Smooth muscle cell (in vitro differentiated cells): Measurements from ENCODE around the gene CLPX. TPM values are rescaled to one million over a fixed set of nuclear protein-coding genes. Genes with fewer than 3 reads are reported as not detected.
"Not testable (repeated sequence)": the region's sequence is repeated elsewhere in the genome, so short reads cannot be mapped to it uniquely, and the experiment has no call there.

Experiments
- DNase-seq: peaks from one replicate; lab custom pipeline; 2025; ENCODE audit not compliant: unreplicated experiment; lab: John Stamatoyannopoulos, UW
- H2AFZ ChIP-seq: fragments of 200-600 bp; sonication (generic); 2 replicates; pipeline ENCODE4 v1.6.0; 2016; ENCODE audit warnings: antibody characterized with exemption, low read depth, mild to moderate bottlenecking
- H3F3A ChIP-seq: fragments of 200-600 bp; sonication (generic); 2 replicates; pipeline ENCODE4 v1.6.0; 2017; ENCODE audit warnings: antibody characterized with exemption, low read depth
- H3K27ac ChIP-seq: fragments of 200-600 bp; sonication (generic); 2 replicates; pipeline ENCODE4 v1.5.1; 2016; ENCODE audit warnings: low read depth, mild to moderate bottlenecking
- H3K27me3 ChIP-seq: fragments of 200-600 bp; sonication (generic); 2 replicates; pipeline ENCODE4 v1.6.1; 2016; ENCODE audit warnings: low read depth, mild to moderate bottlenecking
- H3K36me3 ChIP-seq: fragments of 200-600 bp; sonication (generic); 2 replicates; pipeline ENCODE4 v1.5.1; 2016; ENCODE audit warnings: low read depth
- H3K4me1 ChIP-seq: fragments of 200-600 bp; sonication (generic); 2 replicates; pipeline ENCODE4 v1.5.1; 2016; ENCODE audit warnings: low read depth
- H3K4me2 ChIP-seq: fragments of 200-600 bp; sonication (generic); 2 replicates; pipeline ENCODE4 v1.6.0; 2016; ENCODE audit warnings: mild to moderate bottlenecking
- H3K4me3 ChIP-seq: fragments of 200-600 bp; sonication (generic); 2 replicates; pipeline ENCODE4 v1.5.1; 2016; ENCODE audit warnings: mild to moderate bottlenecking
- H3K79me2 ChIP-seq: fragments of 200-600 bp; sonication (generic); 2 replicates; pipeline ENCODE4 v1.6.0; 2016; ENCODE audit warnings: low read depth, mild to moderate bottlenecking
- H3K9ac ChIP-seq: fragments of 200-600 bp; sonication (generic); 2 replicates; pipeline ENCODE4 v1.6.0; 2016; ENCODE audit warnings: low read depth
- H3K9me3 ChIP-seq: fragments of 200-600 bp; sonication (generic); replicated peaks from 2 replicates; pipeline ENCODE4 v1.5.1; 2016; ENCODE audit warnings: low read depth
- H4K20me1 ChIP-seq: fragments of 200-600 bp; sonication (generic); 2 replicates; pipeline ENCODE4 v1.6.0; 2016; ENCODE audit warnings: low read depth
- WGBS: methylation state at CpG from one replicate; pipeline ENCODE4 v1.1.7; 2016; ENCODE audit warnings: low lambda C conversion rate; 5-methylcytosine and 5-hydroxymethylcytosine counted together
- polyA plus RNA-seq: library from polyadenylated mRNA; unstranded; fragments of >200 nt; fragmentation: Nextera tagmentation; extraction: Ambion mirVana; gene quantifications from 2 replicates; pipeline ENCODE4 v1.2.1, GENCODE V29; 2016
- total RNA-seq: library from RNA; depleted of rRNA; stranded (reverse); fragments of >200 nt; gene quantifications from 2 replicates; pipeline ENCODE4 v1.2.3, GENCODE V29; 2014
- TF ChIP-seq, protein P1 (sequence below): fragments of 200-600 bp; sonication (generic); IDR thresholded peaks from 2 replicates; pipeline ENCODE4 v1.5.1; 2017; ENCODE audit warnings: borderline replicate concordance, mild to moderate bottlenecking, antibody characterized with exemption; ENCODE audit not compliant: insufficient read depth, poor library complexity, severe bottlenecking

Gene CLPX
- total and polyA plus RNA-seq, 2 experiments from 2014 or later: 21.8 to 34.8 TPM

DNA sequence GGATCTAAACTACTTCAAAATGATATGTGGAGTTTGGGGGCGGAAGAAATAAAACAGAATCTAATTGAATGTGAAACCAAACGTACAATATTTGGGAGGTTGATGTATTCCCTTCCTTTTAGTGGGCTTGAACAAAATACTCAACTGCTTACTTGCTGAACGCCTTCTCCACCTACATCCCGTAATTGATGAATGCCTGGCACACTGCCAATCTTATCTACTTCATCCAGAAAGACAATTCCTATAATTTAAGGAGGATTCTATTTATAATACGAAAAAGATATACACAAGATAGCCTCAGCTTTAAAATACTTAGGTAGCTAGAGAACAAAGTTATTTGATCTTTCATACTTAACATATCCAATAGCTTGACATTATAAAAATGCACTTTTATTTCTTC lies 28.4 kb downstream of the CLPX start:
- H3K4me1 ChIP-seq: no peaks in the 10 kb centered on the region
- no peak overlapping the region for H3K4me3 ChIP-seq
- H3K9ac ChIP-seq: no peak overlapping the region
- H3K9me3 ChIP-seq: no peaks in the 10 kb centered on the region
- no peak overlapping the region for H3K4me2 ChIP-seq
- H3K36me3 ChIP-seq: peaks cover 58% of the 10 kb centered on the region
- no peaks in the 10 kb centered on the region for H3K27me3 ChIP-seq
- TF ChIP-seq, protein P1, sequence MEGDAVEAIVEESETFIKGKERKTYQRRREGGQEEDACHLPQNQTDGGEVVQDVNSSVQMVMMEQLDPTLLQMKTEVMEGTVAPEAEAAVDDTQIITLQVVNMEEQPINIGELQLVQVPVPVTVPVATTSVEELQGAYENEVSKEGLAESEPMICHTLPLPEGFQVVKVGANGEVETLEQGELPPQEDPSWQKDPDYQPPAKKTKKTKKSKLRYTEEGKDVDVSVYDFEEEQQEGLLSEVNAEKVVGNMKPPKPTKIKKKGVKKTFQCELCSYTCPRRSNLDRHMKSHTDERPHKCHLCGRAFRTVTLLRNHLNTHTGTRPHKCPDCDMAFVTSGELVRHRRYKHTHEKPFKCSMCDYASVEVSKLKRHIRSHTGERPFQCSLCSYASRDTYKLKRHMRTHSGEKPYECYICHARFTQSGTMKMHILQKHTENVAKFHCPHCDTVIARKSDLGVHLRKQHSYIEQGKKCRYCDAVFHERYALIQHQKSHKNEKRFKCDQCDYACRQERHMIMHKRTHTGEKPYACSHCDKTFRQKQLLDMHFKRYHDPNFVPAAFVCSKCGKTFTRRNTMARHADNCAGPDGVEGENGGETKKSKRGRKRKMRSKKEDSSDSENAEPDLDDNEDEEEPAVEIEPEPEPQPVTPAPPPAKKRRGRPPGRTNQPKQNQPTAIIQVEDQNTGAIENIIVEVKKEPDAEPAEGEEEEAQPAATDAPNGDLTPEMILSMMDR: no peak
- no peak overlapping the region for H3K27ac ChIP-seq
- peaks cover 10% of the 10 kb centered on the region for H3K79me2 ChIP-seq
- DNase-seq: no peak
- no peaks in the 10 kb centered on the region for H3F3A ChIP-seq
- H4K20me1 ChIP-seq: peaks cover 15% of the 10 kb centered on the region
- H2AFZ ChIP-seq: no peak overlapping the region
- WGBS: 95% methylated on average over 5 of the region's 5 CpGs

DNA sequence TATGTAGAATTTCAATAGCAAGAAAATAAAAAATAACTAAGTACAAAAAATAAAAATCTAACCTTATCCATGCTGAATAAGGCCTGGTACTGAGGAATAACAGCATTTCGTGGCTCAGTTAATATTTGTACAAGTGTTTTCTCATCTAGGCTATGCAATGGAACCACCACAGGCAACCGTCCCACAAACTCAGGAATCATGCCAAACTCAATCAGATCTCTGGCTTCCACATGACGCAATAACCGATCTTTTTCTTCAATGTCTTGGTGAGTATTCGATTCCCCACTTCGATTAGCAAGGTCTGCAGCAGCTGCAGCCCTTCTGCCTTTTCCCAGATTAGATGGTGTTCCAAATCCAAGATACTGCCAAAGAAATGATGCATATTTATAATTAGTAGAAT lies 30.4 kb downstream of the CLPX start:
- peaks cover 64% of the 10 kb centered on the region for H3K36me3 ChIP-seq
- TF ChIP-seq, protein P1: no peak

DNA sequence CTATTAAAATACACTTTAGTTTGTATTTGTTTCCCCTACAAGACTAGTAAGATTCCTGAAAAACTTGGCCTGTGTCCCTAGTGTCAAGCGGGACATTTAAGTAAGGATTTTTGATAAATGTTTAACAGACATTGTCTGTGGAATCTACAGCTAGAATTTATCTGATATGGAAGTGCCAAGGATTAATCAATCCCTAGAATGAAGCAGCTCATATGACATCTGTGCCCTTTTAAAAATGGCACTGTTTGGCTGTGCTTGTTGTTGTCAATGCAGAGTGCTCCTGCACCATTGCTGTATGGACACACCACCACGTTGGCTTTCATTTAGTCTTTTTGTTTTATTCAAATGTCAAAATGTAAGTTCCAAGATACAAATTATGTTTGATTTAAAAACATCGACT lies 37.2 kb downstream of the CLPX start:
- TF ChIP-seq, protein P1: no peak
- no peak for DNase-seq
- WGBS: 99% methylated on average over 3 of the region's 3 CpGs
- Histone ChIP-seq H3K9me3 (no peaks in the 10 kb centered on the region), H3K27me3 (no peaks in the 10 kb centered on the region), H3K36me3 (peaks cover 17% of the 10 kb centered on the region), H3K27ac (no peak overlapping the region), H3K4me1 (no peaks in the 10 kb centered on the region), H3K79me2 (no peaks in the 10 kb centered on the region), H3K4me2 (no peak overlapping the region), H3K4me3 (no peak overlapping the region), H3K9ac (no peak overlapping the region), H2AFZ (no peak overlapping the region), H3F3A (no peaks in the 10 kb centered on the region), H4K20me1 (no peaks in the 10 kb centered on the region)

More for the DNA sequence above, 30.4 kb downstream of the CLPX start:
- 96% methylated on average over 6 of the region's 6 CpGs for WGBS
- H3K27ac ChIP-seq: no peak overlapping the region
- H3K4me1 ChIP-seq: no peaks in the 10 kb centered on the region
- no peaks in the 10 kb centered on the region for H3K79me2 ChIP-seq
- H3K27me3 ChIP-seq: no peaks in the 10 kb centered on the region
- DNase-seq: no peak
- H3K9me3 ChIP-seq: no peaks in the 10 kb centered on the region
- H2AFZ ChIP-seq: no peak overlapping the region
- H4K20me1 ChIP-seq: peaks cover under 1% of the 10 kb centered on the region
- no peak overlapping the region for H3K4me2 ChIP-seq
- H3K9ac ChIP-seq: no peak overlapping the region
- no peaks in the 10 kb centered on the region for H3F3A ChIP-seq
- H3K4me3 ChIP-seq: no peak overlapping the region

DNA sequence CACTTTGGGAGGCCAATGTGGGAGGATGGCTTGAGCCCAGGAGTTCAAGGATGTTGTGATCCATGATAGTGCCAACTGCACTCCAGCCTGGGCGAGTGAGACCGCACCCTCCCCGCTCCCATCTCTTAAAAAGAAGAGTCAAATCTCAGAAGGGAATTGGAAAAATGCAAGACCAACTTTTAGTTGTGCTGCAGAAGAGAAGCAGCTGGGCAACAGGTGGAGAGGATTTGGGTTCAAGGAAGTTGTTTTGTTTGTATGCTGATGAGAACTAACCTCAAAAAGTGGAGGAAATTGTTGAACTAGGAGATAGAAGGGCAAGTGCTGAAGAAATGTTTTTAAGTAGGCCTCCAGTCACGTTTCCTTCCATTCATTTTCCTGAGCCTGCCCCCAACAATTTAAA lies 38.7 kb downstream of the CLPX start:
- TF ChIP-seq, protein P1: no peak
- Histone ChIP-seq H3K79me2 (no peaks in the 10 kb centered on the region), H2AFZ (no peak overlapping the region), H3K9ac (no peak overlapping the region), H3K9me3 (no peaks in the 10 kb centered on the region), H3K27ac (no peak overlapping the region), H3K4me1 (no peaks in the 10 kb centered on the region), H3K4me2 (no peak overlapping the region), H3K4me3 (no peak overlapping the region), H3K27me3 (no peaks in the 10 kb centered on the region), H3K36me3 (peaks cover 10% of the 10 kb centered on the region), H3F3A (no peaks in the 10 kb centered on the region), H4K20me1 (no peaks in the 10 kb centered on the region)
- DNase-seq: no peak
- 98% methylated on average over 4 of the region's 4 CpGs for WGBS

DNA sequence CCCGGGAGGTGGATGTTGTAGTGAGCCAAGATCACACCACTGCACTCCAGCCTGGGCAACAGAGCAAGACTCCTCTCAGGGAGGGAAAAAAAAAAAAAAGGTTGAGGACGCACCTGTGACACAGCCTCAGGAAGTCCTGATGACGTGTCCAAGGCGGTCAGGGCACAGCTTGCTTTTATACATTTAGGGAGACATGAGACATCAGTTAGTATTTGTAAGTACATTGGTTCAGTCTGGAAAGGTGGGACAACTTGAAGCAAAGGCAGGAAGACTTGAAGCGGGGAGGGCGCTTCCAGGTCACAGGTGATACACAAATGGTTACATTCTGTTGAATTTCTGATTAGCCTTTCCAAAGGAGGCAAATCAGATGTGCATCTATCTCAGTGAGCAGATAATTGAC lies 46.5 kb downstream of the CLPX start:
- H3F3A ChIP-seq, DNase-seq, H3K27ac ChIP-seq, H2AFZ ChIP-seq, H3K27me3 ChIP-seq, H3K4me3 ChIP-seq, H4K20me1 ChIP-seq, H3K9me3 ChIP-seq, H3K36me3 ChIP-seq, H3K9ac ChIP-seq, H3K4me2 ChIP-seq, H3K4me1 ChIP-seq, H3K79me2 ChIP-seq: not testable (repeated sequence)
- WGBS: 93% methylated on average over 6 of the region's 6 CpGs

DNA sequence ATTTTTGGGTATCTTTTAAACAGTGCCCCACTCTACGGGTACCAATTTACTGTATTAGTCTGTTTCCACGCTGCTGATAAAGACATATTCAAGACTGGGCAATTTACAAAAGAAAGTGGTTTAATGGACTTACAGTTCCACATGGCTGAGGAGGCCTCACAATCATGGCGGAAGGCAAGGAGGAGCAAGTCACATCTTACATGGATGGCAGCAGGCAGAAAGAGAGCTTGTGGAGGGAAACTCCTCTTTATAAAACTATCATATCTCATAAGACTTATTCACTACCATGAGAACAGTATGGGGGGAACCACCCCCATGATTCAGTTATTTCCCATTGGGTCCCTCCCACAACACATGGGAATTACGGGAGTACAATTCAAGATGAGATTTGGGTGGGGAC lies 47.2 kb downstream of the CLPX start:
- not testable (repeated sequence) for H3K79me2 ChIP-seq, H3K4me2 ChIP-seq, H3K27ac ChIP-seq, H3K9me3 ChIP-seq, H3K36me3 ChIP-seq, H3K27me3 ChIP-seq, H3K4me3 ChIP-seq, H3K9ac ChIP-seq, DNase-seq, H4K20me1 ChIP-seq, H3K4me1 ChIP-seq, H2AFZ ChIP-seq, H3F3A ChIP-seq
- WGBS: 96% methylated on average over 4 of the region's 4 CpGs
